Measurements from ENCODE around the gene CNKSR3.

DNA sequence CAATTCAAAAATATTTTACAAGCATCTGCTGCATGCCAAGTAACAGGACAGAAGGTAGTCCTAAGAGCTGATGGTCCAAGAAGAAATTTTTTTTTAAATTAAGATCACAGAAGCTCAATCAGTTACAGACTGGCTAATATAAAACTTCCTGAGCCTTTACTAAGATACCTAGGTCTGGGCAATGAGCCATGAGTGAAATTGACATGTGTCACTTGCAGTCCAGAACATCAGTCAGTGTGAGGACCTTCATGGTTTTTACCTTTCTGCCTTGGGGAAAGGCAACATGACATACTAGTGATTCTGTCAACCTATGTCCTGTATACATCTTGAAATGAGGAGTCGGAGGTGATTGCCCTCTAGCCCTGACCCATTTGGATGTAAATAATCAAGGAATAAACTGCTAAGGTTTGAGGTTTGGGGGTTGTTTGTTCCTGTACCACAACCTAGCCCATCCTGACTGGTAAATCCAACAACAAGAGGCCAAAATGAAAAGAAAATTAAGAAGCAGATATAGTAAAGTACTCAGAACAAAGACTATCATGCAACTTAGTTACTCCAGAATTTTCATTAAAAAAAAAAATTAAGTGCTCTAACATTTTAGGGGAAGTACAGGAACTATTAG, 70.0 kb downstream of the CNKSR3 start:
- TF ChIP-seq, protein P1, sequence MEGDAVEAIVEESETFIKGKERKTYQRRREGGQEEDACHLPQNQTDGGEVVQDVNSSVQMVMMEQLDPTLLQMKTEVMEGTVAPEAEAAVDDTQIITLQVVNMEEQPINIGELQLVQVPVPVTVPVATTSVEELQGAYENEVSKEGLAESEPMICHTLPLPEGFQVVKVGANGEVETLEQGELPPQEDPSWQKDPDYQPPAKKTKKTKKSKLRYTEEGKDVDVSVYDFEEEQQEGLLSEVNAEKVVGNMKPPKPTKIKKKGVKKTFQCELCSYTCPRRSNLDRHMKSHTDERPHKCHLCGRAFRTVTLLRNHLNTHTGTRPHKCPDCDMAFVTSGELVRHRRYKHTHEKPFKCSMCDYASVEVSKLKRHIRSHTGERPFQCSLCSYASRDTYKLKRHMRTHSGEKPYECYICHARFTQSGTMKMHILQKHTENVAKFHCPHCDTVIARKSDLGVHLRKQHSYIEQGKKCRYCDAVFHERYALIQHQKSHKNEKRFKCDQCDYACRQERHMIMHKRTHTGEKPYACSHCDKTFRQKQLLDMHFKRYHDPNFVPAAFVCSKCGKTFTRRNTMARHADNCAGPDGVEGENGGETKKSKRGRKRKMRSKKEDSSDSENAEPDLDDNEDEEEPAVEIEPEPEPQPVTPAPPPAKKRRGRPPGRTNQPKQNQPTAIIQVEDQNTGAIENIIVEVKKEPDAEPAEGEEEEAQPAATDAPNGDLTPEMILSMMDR (conservative IDR thresholded peaks at IDR 0.05): no peak
- no peak for TF ChIP-seq ZFX (IDR thresholded peaks at IDR 0.05)

Data from C4-2B (cell line).